Stimulated activated naive CD4-positive, alpha-beta T cell (primary cell): Measurements from ENCODE around the gene WDR45B.

Experiments
- DNase-seq, 6 experiments: peaks; one replicate each; lab custom pipeline; 2025; lab: John Stamatoyannopoulos, UW

The WDR45B gene

DNA sequence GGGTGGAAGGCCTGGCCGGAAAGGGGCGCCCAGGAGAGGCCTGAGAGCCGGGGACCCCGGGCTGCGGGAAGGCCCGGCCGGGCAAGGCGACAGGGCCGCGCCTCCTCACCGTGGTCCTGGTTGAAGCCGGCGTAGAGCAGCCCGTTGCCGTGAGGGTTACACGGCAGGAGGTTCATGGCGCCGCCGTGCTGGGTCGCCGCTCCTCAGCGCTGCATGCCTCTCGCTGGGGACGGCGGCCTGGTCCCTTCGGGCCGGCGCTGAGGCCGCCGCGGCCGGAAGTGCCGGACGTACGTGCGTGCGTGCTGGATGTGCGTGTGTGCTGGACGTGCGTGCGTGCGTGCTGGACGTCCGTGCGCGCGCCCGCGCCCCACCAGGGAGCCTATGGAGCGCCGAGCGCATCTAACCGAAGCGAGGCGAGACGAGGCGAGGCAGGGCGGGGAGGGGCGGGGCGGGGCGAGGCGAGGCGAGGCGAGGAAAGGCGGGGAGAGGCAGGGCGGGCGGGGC lies at the start of gene WDR45B:
Gene WDR45B, minus strand, starts transcription at position 280 of the 504 bp plus-strand sequence. Its CDS starts 104 bp downstream, at position 176.
- peak; percentile 83 to 90 (median 88) for DNase-seq

DNA sequence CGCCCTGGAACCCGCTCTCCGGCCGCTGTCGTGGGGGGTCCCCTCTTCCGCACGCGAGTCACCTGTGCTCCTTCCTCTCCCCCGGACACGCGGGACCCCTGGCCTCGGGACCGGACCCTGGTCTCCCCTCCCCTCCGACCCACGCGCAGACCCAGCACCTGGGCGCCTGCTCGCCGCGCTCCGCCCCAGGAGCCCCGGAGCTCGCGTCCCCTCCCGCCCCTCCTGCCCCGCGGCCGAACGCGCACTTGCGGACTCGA lies 49.5 kb upstream of the WDR45B start:
- no peak for DNase-seq

DNA sequence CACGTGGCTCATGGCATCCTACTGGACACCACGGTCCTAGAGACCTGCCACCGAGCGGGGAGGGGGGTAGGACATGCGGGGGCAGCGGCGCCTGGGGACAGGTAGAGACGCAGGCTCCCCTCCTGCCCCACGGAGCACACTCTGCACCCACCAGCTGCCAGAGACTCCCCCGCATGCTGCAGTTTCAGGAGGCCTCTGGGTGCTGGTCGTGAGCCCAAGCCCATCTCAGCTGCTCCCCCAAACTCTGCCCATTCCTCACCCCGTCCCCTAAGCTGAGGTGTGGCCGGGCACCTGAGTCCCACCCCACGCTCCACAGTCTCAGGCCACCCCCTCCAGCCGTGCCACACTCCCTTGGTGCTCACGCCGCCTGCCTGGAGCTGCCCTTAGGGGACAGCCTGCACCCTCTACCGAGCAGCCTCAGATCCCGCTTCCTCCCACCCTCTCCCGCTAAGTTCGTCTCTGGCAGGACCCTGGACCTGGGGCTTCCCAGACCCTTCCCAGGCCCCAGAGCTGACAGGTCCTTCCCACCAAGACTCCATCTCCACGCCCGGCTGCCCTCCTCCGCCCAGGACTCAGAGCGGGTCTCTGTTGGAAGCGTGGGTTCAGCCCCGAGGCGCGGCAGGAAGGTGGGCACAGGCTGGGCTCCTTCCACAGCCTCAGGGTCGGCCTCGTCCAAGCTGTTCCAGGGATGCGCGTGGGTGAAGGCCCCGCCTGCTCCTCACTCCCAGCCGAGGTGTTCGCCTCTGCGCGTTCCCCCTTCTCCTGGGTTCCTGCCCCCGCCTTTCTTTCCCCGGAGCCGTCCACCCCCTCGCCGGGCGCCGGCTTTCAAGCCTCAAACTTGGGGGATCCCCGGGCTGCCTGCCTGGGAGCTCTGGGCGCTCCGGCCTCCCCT lies 48.9 kb upstream of the WDR45B start:
- DNase-seq = peak in 2 of 6 experiments; percentile 15 to 18

DNA sequence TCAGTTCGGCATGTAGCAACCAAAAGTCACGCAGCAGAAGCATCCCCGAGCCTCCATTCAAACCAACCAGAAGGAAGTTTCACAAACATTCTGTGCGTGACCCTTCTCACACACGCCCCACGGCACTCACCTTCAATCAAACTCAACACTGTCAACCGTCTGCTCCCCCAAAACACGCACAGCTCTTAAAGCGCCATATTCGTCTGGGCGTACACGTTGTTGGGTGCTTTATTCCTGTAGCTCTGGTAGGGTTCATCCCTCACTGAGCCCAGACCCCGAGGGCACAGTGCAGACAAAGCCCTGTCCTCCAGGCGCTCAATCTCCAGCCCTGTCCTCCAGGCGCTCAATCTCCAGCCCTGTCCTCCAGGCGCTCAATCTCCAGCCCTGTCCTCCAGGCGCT lies 48.0 kb upstream of the WDR45B start:
- DNase-seq = no peak

DNA sequence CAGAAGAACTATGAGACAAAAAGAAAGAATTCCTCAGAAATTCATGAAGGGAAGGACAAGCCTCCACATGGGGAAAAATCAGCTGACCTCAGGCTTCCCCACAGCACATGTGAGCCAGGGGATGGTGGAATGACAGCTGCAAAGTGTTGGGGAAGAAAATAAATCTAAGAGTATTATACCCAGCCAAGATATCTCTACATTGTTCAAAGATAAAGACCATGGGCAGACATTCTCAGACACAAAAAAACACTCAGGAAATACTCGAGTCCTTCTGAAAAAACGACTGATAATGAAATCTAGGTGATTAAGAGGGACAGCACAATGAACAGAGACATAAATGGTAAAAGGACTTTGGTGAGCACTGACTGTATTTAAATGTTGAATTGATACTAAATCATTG lies 46.4 kb upstream of the WDR45B start:
- DNase-seq = no peak

DNA sequence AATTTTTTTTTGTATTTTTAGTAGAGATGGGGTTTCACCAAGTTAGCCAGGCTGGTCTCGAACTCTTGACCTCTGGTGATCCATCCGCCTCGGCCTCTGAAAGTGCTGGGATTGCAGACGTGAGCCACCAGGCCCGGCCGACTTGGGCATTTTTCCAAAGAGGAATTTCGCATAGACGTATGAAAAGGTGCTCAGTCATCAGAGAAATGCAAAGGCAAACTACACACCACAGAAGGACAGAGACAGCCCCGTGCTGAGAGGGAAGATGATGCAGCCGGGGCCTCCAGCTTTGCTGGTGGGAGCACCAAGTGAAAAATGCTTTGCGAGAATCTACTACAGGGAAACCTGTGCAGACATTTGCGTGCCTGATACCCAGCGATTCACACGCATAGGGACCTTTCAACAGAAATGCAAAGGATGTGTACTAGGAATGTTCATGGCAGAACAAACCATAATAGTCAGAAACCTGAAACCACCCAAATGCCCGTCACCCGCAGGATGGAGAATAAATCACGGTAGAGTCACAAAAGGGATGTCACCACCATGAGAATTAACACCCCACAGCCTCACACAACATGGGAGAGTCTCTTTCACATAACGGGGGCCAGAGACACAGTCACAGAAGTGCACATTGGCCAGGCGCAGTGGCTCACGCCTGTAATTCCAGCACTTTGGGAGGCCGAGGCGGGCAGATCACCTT lies 45.1 kb upstream of the WDR45B start:
- no peak for DNase-seq

DNA sequence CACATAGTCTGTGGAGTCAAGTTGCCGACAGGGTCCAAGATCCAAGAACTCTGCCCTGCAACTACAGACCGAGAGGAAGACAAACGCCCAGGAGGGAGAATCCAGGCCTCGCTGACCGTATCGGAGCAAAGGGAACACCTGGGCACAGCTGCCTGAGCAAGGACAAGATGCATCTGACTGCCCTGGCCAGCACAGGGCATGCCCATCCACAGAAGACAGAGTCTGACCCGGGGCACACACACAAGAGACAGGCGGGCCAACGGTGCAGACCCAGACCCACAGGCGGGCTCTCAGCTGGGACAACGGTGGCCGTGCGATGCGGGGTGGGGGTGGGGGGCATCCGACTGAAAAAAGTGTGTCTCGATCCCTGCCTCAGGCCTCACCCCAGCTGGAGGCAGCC lies 44.0 kb upstream of the WDR45B start:
- no peak for DNase-seq

DNA sequence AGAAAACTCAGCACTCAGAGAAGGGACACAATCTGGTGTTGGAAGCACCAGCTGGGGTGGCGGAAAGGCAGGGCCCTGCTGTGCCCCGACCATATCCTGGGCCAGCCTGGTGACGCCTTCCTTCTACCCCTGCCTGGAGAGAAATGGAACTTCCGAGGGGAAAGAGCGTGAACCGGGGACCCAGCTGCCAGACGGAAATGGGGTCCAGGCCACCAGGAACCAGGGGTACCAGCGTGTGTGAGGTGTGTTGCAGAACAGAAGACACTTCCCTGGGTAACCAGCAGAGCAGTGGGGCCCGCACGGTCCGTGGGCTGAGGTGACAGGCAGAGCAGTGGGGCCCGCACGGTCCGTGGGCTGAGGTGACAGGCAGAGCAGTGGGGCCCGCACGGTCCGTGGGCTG lies 43.5 kb upstream of the WDR45B start:
- no peak for DNase-seq

DNA sequence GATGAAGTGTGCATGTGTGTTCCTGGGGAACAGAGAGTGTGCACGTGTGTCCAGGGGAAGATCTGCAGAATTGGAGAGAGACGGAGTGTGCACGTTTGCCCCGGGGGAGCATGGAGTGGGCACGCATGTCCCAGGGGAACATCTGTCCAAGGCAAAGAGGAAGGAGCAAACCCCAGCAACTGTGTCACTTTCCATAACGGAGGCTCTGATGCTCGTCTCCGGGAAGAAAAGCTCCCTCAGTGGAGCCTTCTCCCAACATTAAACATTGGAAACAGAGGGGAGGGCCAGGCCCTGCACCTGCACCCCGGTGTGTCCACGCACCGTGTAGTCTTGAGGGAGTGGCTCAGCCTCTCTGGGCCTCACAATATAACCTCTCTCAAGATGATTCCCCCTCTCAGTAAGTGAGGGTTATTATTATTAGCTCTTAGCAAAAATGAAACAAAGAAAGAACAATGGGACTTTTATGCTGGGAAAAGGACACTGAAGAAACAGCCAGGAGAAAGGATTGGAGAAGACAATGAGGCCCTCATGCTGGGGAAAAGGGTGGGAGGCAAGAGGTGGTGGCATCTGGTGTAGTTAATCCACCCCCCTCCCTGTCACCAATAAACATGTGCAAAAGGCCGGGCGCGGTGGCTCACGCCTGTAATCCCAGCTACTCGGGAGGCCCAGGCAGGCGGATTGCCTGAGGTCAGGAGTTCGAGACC lies 42.7 kb upstream of the WDR45B start:
- no peak for DNase-seq

DNA sequence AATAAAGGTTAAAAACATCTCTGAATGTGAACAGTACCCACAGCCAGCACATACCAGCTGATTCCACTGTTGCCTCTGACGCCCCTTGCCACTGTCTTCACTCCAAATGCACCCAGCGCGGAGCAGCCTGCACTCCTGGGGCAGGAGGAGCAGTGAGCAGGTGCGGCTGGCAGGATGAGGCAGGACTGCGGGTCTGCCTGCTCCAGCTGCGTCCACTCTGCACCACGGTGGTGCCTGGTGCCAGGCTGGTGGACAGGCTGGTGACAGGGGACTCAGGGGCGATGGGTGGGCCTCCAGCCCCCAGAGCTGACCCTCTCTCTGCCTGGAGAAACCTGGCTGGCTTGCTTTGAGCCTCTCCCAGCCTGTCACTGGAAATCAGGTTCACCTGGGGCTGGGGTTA lies 40.8 kb upstream of the WDR45B start:
- DNase-seq = no peak

DNA sequence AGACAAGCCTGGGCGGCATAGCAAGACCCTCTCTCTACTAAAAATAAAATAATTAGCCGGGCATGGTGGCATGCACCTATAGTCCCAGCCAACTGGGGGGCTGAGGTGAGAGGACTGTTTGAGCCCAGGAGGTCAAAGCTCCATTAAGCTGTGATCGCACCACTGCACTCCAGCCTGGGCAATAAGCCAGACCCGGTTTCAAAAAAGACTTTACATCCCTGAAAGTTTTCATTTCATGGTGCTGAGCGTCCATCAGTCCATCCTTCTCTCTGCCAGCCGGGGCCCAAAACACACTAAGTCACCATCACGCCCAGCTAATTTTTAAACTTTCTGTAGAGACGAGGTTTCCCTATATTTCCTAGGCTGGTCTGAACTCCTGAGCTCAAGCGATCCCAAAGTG lies 39.6 kb upstream of the WDR45B start:
- no peak for DNase-seq

DNA sequence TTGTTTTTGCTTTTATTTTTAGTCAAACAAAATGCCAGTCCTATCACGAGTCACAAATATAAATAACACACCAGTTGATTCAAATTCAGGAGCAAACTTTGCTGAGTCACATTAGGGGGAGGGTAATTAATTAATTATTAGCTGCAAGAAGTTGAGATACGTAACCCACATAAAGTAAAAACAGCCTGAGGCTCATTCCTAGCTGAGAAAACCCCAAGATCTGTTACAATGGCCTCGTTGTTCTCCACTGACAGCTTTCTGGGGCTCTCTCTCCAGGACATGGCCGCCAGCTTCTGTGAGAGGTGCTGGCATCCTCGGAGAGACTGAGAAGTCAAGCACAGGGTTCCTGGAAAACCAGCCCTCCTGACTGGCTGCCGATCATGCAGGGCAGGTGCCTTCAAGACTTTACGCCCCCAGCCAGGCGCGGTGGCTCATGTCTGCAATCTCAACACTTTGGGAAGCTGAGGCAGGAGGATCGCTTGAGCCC lies 39.2 kb upstream of the WDR45B start:
- no peak for DNase-seq

DNA sequence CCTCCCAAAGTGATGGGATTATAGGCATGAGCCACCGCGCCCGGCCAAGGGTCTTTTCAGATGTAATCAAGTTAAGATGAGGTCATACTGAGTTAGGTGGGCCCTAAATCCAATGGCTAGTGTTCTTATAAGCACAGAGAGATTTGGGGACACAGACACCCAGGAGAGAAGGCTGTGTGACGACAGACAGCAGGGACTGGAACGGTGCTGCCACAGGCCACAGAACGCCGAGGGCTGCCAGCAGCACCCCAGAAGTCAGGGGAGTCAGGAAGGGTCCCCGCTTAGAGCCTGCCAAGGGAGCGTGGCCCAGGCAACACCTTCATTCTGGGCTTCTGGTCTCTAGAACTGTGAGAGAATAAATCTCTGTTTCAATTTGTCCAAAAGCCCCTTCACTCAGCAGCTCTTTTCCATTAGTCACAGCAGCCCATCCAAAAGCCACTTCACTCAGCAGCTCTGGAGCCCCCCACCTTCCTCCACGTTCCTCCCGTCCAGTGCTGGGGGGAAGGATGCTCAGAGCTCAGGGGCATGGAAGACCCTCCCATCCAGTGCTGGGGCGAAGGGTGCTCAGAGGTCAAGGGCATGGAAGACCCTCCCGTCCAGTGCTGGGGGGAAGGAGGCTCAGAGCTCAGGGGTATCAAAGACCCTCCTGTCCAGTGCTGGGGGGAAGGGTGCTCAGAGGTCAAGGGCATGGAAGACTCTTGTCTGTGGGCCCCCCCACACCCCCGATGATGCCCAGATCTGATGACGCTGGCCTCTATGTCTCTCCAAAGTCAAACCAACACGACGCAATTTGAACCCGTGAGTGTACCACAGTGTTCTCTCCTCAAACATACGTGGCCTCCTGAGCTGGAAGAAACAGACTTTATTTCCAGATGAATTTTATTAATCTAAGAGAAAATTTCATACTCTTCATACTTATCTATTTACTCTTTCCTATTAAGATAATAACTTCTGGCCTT lies 38.4 kb upstream of the WDR45B start:
- no peak for DNase-seq

DNA sequence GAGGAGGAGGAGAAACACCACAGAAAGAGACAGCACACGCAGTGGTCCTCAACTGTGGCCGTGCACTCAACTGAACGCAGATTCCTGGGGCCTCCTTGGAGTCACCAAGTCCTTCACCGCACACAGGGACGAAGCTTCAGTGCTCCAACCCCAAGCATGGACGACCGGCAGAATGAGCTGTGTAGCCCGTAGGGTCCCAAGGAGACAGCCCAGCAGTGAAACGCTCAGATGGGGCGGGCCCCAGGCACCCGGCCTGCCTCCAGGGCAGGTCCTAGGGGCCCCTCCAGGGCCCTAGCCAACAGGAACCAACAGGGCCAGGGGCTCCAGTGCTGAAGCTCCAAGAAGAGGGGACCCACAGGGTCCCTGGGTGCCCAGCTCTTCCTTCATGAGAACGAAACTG lies 37.0 kb upstream of the WDR45B start:
- no peak for DNase-seq

DNA sequence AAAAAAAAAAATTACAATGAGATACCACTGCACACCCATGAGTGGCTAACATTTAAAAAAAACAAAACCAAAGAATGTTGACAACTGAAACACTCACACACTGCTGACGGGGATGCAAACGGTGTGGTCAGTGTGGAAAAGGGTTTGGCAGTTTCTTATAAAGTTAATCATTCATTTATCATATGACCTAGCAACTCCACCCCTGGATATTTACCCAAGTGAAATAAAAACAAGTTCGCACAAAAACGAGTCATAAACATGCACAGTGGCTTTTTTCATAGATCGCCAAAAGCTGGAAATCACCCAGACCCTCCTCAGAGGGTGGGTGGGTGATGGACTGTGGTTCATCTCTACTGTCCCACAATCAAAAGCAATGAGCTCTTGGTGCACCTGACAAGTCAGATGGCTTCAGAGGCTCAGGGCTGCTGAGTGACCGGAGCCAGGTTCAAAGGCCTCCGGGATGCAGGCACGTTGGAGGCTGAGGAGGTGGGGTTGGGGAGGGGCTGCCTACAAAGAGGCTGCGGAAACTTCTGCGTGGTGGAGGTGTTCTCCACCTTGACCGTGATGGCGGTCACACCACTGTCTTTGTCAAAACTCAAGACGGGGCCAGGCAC lies 36.1 kb upstream of the WDR45B start:
- DNase-seq = no peak

DNA sequence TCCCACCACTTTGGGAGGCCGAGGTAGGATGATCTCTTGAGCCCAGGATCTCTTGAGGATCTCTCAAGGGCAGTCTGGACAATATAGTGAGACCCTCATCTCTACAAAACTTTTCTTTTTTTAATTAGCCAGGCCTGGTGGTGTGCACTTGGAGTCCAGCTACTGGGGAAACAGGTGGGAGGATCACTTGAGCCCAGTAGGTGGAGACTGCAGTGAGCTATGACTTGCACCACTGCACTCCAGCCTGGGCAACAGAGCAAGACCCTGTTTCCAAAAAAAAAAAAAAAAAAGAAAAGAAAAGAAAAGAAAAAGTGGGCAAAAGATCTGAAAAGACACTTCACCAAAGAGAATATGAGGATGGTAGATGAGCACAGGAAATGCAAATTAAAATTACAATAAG lies 35.3 kb upstream of the WDR45B start:
- no peak for DNase-seq

DNA sequence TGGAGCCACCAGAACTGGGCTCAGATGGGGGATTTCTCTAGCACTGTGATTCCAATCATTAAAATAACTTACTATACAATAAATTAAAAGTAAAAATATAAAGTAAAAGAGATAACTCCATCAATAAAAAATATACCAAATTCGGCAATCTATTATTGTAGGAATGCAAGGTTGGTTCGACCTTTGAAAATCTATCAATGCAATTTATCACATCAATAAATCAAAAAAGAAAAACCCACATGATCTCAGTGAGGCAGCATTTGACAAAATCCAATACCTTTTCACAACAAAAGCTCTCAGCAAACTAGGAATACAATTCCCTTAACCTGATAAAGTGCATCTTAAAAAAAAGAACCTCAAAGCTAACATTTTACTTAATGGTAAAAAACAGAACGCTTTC lies 33.3 kb upstream of the WDR45B start:
- DNase-seq = no peak

DNA sequence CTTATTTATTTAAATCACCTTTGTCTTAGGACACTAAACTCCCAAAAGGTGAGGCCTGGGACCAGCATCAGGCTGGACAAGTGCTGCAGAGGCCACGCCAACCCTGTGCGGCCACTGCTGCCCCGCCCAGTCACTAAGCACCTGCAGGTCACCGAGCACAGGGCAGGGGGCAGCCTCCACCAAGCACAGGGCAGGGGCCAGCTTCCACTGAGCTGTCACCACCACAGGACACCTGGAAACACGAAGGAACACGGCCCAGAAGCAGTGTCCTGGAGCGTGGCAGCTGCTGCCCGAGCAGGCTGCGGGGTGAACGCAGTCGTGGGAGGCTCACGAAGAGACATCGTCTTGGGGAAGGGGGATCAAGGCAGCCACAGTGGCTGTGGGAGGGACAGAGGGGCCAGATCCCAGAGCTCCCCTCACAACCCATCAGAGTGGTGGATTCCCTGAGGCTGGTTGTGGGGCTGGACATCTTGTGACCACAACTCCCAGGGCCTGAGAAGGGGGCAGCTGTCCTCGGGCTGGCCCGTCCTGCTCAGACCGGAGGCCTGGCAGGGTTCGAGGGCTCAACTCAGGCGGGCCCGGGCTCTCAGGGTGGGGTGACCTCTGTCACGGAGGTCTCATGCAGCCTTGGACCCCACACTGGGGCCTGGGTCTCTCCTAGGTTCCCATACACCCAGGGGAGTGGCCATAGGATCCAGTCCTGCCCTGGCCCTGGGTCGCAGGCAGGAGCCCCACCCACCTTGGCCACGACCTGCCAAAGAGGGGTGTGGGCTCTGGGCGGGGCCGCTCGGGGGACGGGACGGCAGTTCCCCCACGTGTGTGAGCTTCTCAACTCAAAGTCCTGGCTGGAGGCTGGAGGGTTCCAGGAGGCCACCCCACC lies 31.6 kb upstream of the WDR45B start:
- DNase-seq = no peak

DNA sequence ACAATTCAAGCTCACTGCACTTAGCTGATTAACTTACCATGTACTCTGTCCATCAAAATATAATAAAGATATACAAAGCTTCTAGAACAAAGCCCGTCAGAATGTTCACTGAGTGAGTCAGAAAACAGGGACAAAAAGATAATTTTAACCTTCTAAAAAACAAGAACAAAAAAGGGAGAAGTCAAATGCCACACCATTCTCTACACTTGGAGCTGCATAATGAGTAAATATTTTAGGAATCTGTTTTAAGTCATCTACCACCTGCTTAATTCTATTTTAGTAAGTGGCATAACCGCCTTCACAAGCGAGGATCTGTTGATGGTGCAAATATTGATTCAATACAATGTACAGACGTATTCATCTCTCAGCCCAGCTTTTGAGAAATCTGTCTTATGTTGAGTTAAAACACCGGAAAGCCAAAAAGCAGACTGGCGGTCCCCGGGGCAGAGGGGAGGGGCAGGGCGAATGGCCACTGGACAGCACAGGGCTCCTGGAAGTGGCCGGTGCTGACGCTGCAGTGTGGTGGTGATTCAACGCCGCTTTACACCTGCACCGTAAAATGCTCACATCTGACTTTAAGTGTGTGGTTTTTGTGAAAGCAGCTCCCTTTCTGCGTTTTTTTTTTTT lies 30.1 kb upstream of the WDR45B start:
- no peak for DNase-seq
